Natural killer cell (primary cell): ENCODE results near the gene LNX2. TPM values are rescaled to one million over a fixed set of nuclear protein-coding genes. Genes with fewer than 3 reads are reported as not detected.
A peak's percentile ranks its signal among the peaks of the same experiment; 100 is the strongest.
"Not testable (repeated sequence)": the region's sequence is repeated elsewhere in the genome, so short reads cannot be mapped to it uniquely, and the experiment has no call there.

Experiments used
- ATAC-seq, 3 donors: fragments of 150-1000 bp in 2 of 3; fragments of 200-7000 bp in 1 of 3; cut with Tn5 transposase; 1 replicate in 1 of 3; 2 replicates in 2 of 3; pipeline ENCODE4 v1.10.0; 2021; ENCODE audit warnings: mild to moderate bottlenecking in 2 of 3, moderate library complexity in 2 of 3
- DNase-seq, 2 donors: peaks; one replicate each; pipeline versions ENCODE4 v3.0.0 to v3.0.0-alpha.2; 2013 to 2021; ENCODE audit warnings: mixed read lengths in 1 of 2
- H3K27ac ChIP-seq: one replicate; pipeline ENCODE4 v1.5.1; 2013; ENCODE audit warnings: mild to moderate bottlenecking, low read length
- H3K27me3 ChIP-seq: one replicate; pipeline ENCODE4 v1.6.1; 2013; ENCODE audit warnings: low read length; ENCODE audit not compliant: control insufficient read depth, insufficient read depth
- H3K36me3 ChIP-seq: one replicate; pipeline ENCODE4 v1.6.1; 2013; ENCODE audit warnings: low read length; ENCODE audit not compliant: control insufficient read depth, insufficient read depth
- H3K4me1 ChIP-seq: one replicate; pipeline ENCODE4 v1.6.1; 2013; ENCODE audit warnings: low read length; ENCODE audit not compliant: control insufficient read depth, insufficient read depth
- H3K4me3 ChIP-seq: one replicate; pipeline ENCODE4 v1.5.1; 2013; ENCODE audit warnings: low read length
- H3K9me3 ChIP-seq: one replicate; pipeline ENCODE4 v1.6.1; 2013; ENCODE audit warnings: low read length; ENCODE audit not compliant: control insufficient read depth, insufficient read depth
- H3K27ac Mint-ChIP-seq, 2 donors: one replicate each; pipeline ENCODE4 v1.8.0; 2022; ENCODE audit warnings: mild to moderate bottlenecking in 2 of 2, mixed read lengths in 2 of 2, moderate library complexity in 1 of 2
- H3K27me3 Mint-ChIP-seq, 2 donors: one replicate each; pipeline ENCODE4 v1.8.0; 2022; ENCODE audit warnings: low read depth in 2 of 2, mixed read lengths in 2 of 2
- H3K36me3 Mint-ChIP-seq: one replicate; pipeline ENCODE4 v1.8.0; 2022; ENCODE audit warnings: mixed read lengths
- H3K4me1 Mint-ChIP-seq, 2 donors: one replicate each; pipeline ENCODE4 v1.8.0; 2022; ENCODE audit warnings: mixed read lengths in 2 of 2
- H3K4me3 Mint-ChIP-seq: one replicate; pipeline ENCODE4 v1.8.0; 2022; ENCODE audit warnings: mild to moderate bottlenecking, moderate library complexity, mixed read lengths
- H3K9me3 Mint-ChIP-seq, 2 donors: one replicate each; pipeline ENCODE4 v1.8.0; 2022; ENCODE audit warnings: mixed read lengths in 2 of 2
- CTCF ChIP-seq: fragments of 200-600 bp; IDR thresholded peaks from one replicate; pipeline ENCODE4 v1.8.0; 2022; ENCODE audit warnings: antibody characterized with exemption
- WGBS: methylation state at CpG from one replicate; pipeline ENCODE4 v1.1.7; 2013; ENCODE audit warnings: missing lambda C conversion rate; ENCODE audit not compliant: insufficient coverage; 5-methylcytosine and 5-hydroxymethylcytosine counted together
- intact Hi-C: fragments of 100-400 bp; cut with micrococcal nuclease; formaldehyde crosslinking; loops from one replicate; pipeline ENCODE4 v1.14.2; 2022
- total RNA-seq, 4 donors: library from RNA; stranded (reverse); fragments of 120-200 nt in 1 of 4; gene quantifications; one replicate each; pipeline versions ENCODE4 v1.2.3 to v1.2.4, GENCODE V29; 2013 to 2022

The LNX2 gene
- total RNA-seq, 3 donors from 2014 or later (not counting 1 experiment from before 2014, with no cell fraction given): 4.5 to 6.6 (median 5.0) TPM

- Histone ChIP-seq H3K27me3 (no peaks in the 10 kb centered on the region), H3K9me3 (no peaks in the 10 kb centered on the region), H3K4me1 (no peaks in the 10 kb centered on the region), H3K36me3 (peaks cover 4% of the 10 kb centered on the region), H3K4me3 (no peak overlapping the region), H3K27ac (no peak overlapping the region)
- TF ChIP-seq CTCF: no peak
- H3K9me3 Mint-ChIP-seq: no peaks in the 10 kb centered on the region
- 97% methylated on average over 4 of the region's 4 CpGs for WGBS
- ATAC-seq (no peak), DNase-seq (no peak)
- intact Hi-C loops: no loop called here
- H3K27ac Mint-ChIP-seq: peak overlapping the region in 1 of 2 donors; percentile 34
- no peaks in the 10 kb centered on the region for H3K36me3 Mint-ChIP-seq
- no peaks in the 10 kb centered on the region for H3K27me3 Mint-ChIP-seq
- H3K4me1 Mint-ChIP-seq: peaks cover 45 to 60% of the 10 kb centered on the region in 2 donors
- H3K4me3 Mint-ChIP-seq: no peak overlapping the region
Measured at GRCh38 chr13:27631156-27631555, 10.8 kb upstream of the LNX2 start.

GRCh38 chr13:27628766-27629165 lies 8.4 kb upstream of the LNX2 start:
- DNase-seq, H3K36me3 Mint-ChIP-seq, H3K27me3 Mint-ChIP-seq, H3K4me3 Mint-ChIP-seq, ATAC-seq, H3K27me3 ChIP-seq, H3K27ac ChIP-seq, intact Hi-C loops, H3K4me3 ChIP-seq, H3K9me3 Mint-ChIP-seq, H3K27ac Mint-ChIP-seq, H3K9me3 ChIP-seq, H3K4me1 ChIP-seq: not testable (repeated sequence)
- peaks cover 60 to 64% of the 10 kb centered on the region in 2 donors for H3K4me1 Mint-ChIP-seq
- peaks cover 10% of the 10 kb centered on the region for H3K36me3 ChIP-seq
- WGBS: 100% methylated on average over 4 of the region's 4 CpGs

GRCh38 chr13:27628081-27628480 lies 7.8 kb upstream of the LNX2 start:
- Mint-ChIP-seq H3K9me3 (no peaks in the 10 kb centered on the region), H3K27ac (peak overlapping the region in 1 of 2 donors; percentile 60), H3K36me3 (no peaks in the 10 kb centered on the region), H3K4me3 (no peak overlapping the region), H3K27me3 (no peaks in the 10 kb centered on the region), H3K4me1 (peaks cover 66 to 70% of the 10 kb centered on the region in 2 donors)
- no peaks in the 10 kb centered on the region for H3K9me3 ChIP-seq
- H3K27me3 ChIP-seq: no peaks in the 10 kb centered on the region
- no peak for TF ChIP-seq CTCF
- H3K4me3 ChIP-seq: no peak overlapping the region
- ATAC-seq (no peak), DNase-seq (no peak)
- 95% methylated on average over 4 of the region's 4 CpGs for WGBS
- H3K4me1 ChIP-seq: no peaks in the 10 kb centered on the region
- H3K27ac ChIP-seq: no peak overlapping the region
- peaks cover 14% of the 10 kb centered on the region for H3K36me3 ChIP-seq
- intact Hi-C loops: no loop called here

- Histone ChIP-seq H3K4me3 (no peak overlapping the region), H3K27ac (no peak overlapping the region), H3K9me3 (no peaks in the 10 kb centered on the region), H3K36me3 (peaks cover 16% of the 10 kb centered on the region), H3K27me3 (no peaks in the 10 kb centered on the region), H3K4me1 (peaks cover 7% of the 10 kb centered on the region)
- Mint-ChIP-seq H3K4me3 (no peak overlapping the region), H3K27me3 (no peaks in the 10 kb centered on the region), H3K9me3 (no peaks in the 10 kb centered on the region), H3K4me1 (peaks cover 72 to 77% of the 10 kb centered on the region in 2 donors), H3K36me3 (no peaks in the 10 kb centered on the region), H3K27ac (peak overlapping the region; percentile 4 to 60)
- intact Hi-C loops: no loop called here
- no peak for TF ChIP-seq CTCF
- no peak for DNase-seq
- 84% methylated on average over 3 of the region's 3 CpGs for WGBS
- no peak for ATAC-seq
Measured at GRCh38 chr13:27627380-27627779, 7.1 kb upstream of the LNX2 start.
